Suppressor macrophage treated with lipopolysaccharide for 1 hour (primary cell): ENCODE data around the gene ZBTB32.

Experiments used
- DNase-seq, 3 donors: peaks; one replicate each; pipeline ENCODE4 v3.0.0-alpha.2; 2020 to 2022

The ZBTB32 gene

DNA sequence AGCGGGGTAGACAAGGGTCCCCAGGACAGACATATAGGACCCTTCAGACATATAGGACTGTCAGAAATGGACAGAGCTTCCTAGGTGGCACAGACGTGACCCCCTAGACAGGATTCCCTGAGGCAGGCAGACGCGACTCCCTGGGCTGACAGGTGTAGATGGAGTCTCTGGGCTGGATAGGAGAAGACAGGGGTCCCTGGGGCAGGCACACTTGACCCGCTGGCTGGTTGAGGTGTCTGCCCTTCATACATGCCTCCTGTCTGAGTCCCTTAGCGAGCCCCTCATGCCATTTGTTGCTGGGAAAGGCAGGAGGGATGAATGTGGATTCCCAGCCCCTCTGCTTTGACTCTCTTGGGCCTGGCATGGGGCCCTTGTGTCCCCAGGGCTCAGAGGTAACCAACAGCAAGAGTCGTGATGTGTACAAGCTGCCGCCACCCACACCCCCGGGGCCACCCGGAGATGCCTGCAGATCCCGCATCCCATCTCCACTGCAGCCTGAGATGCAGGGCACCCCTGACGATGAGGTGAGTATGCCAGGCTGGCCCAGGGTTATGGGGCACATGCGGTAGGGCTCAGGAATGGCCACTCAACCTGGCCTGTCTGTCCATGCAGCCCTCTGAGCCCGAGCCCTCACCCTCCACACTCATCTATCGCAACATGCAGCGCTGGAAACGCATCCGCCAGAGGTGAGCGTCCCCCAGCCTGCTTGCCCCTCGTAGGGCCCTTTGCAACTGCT, 49.4 kb downstream of the ZBTB32 start:
- no peak for DNase-seq

DNA sequence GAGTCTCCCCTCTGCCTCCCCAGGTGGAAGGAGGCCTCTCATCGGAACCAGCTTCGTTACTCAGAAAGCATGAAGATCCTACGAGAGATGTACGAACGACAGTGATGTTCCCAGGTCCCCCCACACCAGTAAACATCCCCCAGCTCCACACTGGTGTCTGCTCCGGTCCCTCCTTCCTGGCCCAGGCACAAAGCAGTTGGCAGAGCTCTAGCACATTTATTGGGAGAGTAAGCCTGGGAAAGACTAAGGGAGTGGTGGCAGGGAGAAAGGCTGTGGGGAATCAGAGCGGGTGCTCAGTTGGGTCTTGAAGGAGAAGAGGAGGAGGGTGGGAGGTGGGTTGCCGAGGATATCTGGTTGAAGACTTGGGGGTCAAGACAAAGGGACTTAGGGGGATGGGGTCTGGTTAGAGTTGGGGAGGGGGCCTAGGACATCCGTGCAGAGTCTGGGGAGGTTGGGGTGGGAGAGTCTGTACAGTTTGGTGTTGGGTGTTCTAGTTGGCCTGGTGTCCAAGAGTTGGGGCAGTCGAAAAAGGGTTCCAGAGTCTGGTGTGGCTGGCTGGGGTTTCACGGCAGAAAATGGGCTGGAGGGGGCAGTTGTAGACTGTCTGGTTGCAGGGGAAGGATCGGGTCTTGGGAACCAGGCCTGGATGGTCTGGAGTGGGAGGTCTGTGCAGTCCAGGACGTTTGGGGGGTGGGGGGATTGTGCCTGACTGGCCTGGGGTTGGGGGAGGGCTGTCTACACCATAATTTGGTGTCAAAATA, 50.2 kb downstream of the ZBTB32 start:
- no peak for DNase-seq

DNA sequence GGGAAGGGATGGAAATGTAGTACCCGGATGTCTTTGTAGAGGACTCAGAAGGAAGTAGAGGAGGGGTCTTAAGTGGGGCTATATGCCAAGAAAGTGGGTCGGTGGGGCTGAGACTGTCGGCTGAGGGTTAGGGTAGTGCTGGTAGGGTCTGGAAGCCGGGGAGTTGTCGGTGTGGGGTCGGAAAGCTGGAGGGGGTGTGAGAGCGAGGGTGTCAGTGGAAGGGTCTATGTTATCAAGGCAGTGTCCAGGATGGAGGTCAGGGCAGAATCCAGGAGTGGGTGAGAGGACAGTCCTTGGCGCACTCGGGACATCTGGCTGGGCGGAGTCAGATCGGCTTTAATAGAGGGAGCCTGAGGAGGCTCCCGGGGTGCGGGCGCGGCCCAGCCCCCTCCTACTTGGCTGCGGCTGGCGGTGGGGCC, 50.8 kb downstream of the ZBTB32 start:
- no peak for DNase-seq

DNA sequence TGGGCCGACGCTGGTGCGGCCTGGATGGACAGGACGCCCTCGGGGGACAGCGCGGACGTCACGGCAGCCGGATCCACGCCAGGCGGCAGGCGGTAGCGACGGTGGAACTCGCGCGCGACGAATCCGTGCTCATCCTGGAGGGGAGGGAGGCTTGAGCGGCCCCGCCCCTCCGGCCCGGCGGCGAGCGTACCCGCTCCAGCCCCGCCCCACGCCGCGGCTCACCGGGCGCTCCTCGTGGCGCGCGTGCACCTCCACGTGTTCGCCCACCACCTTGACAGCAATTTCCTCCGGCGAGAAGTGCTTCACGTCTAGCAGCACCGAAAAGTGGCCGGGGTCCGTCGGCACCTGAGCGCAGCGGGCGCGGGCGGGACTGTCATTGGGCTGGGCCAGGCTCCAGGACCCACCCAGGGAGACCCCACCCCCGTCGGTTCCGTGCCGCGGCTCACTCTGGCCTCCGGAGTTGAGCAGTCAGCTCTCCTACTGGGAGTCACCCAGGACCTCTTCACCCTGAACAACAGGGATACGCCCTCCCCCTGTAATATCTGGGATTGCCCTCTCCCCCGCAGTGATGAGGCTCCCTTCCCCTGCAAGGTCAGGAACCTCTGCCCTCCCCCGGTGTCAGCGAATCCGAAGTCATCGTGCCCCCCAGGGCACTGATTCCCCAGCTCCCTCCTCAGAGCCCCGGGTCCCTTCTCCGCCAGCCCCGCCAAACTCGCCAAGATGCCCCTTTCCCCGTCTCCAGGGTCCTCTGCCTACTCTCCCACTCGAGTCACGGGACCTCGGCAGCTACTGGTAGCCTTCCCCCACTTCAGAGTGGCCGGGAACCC, 51.4 kb downstream of the ZBTB32 start:
- peak in 1 of 3 donors; percentile 47 for DNase-seq

DNA sequence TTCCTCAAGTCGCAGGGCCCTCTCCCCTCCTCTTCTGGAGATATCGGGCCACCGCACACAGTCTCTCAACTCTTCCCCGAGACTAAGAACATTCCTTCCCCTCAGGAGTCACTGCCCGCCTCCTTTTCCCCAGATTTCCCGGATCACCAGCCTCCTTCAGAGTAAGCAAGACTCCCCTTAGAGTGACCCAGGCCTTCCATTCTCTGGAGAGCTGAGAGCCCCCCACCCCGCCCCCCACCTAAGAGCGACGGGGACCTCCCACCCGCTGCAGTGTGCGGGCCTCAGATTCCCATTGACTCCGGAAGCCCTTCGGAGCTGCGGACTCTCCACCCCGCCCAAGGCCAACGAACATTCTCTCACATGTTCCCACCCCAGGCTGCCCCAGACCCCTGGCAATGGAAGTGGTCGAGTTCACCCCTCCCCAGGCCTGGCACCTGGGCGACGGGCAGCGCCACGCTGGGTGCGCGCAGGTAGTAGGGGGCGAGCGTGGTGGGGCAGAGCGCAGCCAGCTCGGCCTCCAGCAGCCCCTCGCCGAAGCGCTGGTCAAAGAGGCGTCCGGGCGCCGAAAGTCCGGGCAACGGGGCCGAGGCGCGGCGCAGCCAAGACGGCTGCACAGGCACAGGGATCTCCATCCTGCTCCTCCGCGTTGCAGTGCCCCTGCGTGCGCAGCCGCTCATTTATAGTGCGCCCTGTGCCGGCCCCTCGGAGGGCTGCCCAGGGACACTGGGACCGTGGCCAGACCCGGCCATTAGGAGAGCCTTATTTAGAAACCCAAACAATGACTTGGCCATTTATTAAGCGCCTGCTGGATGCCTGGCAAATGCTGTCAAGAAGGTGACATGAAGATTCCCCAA, 52.2 kb downstream of the ZBTB32 start, which contains the start of gene HSPB6:
Gene HSPB6 (minus strand): TSS at position 653 of the 854 bp plus-strand sequence. CDS start 21 bp downstream, at position 632.
- no peak for DNase-seq

DNA sequence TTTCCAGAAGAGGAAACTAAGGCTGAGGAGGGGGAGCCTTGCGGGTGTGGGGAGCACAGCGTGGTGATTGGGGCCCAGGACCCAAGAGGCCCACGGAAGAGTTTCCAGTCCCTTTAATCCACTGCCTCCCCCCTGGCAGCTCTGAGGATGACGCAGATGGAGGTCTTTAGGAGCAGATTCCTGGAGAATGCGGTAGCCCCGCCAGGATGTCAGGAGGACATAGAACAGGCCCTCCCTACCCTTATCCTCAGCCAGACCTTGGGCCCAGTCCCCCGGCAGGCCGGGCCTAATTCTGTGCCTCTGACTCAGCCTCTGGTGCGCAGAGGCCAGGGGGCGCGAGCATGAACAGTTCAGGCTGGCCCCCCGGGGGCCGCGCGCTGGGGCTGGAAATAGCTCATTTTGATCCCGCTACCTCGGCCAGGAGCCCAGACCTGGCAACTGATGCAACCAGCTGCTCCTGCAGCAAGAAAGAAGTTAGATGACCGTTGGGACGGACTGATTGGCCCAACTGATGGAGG, 52.9 kb downstream of the ZBTB32 start:
- DNase-seq, result peak; percentile 34 to 50 (median 37)

DNA sequence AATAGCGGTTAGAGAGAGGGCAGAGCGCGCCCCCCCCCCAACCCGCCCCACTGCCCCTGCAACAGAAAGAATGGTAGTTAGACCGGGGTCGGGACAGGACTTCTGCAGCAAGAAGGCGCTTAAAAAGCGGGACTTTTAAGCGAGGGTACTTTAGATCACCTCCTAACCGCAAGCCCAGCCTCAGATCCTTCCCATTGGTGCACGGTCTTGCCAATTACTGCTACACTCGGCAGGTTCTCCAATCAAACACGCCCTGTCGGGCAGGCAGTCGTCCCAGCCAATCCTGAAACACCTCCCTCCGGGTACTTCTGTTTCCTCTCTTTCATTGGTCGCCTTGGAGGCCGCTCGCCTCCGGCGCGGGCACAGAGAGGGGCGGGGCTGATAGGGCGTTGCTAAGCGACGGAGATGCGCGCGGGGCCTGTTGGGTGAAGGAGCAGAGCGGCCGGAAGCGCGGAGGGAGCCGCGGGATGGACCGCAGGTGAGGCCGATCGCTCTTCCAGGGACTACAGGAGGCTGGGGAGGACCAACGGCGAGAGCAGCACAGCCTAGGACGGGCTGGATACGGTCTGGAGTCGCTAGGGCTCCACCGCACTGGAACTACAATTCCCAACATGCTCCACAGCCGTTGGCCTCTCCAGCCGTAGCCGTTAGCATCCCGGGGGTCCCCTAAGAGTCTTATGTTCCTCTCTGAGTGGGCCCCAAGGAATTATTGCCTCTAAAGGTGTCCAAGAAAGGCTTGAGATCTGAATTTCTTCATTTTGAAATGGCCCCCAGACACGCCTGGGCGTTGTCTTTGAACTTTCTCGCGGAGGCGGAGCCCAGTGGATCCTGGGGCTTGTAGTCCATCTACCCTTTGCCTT, 53.6 kb downstream of the ZBTB32 start, which contains the start of gene PROSER3:
Gene PROSER3 (plus strand): TSS at position 428 of the 860 bp plus-strand sequence. CDS start 40 bp downstream, at position 468.
- DNase-seq, result peak; percentile 98 to 99 (median 99)

DNA sequence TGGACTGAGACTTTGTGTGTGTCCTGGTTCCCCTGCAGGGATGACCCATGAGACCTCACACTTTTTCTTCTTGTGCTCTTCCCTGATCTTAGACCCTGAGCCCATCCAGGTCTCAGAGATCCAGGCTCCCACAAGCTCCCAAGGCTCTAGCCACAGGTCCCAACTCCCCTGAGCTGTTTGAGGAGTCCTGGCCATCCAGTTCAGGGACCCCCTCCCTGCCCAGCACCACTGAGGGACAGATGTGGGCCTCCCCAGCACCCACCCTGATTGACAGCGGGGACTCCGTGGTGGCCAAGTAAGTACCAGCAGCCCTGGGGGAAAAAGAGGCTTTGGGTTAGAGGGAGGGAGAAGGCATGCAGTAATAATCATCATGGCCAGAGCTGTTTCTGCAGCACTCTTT, 55.3 kb downstream of the ZBTB32 start:
- DNase-seq, result no peak

DNA sequence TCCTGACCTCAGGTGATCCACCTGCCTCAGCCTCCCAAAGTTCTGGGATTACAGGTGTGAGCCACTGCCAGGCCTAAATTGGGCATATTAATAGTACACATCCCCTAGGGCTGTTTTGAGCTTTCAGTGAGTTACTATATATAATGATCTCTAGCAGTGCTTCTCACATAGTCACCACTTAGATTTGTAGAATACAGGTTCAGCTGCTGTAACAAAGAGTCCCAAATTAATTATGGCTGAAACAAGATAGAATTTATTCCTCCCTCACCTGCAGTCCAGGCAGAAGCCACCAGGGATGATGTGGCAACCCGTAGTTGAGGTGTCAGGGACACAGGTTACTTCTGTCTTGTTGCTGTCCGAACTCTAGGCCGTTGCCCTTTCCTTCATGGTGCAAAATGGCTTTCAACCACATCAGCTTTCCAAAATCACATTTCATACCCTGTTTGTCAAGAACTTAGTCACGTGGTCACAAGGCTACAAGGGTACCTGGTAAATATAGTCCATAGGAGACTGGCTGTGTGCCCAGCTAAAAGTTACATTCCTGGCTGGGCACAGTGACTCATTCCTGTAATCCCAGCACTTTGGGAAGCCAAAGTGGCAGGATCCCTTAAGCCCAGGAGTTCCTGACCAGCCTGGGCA, 56.5 kb downstream of the ZBTB32 start:
- no peak for DNase-seq

DNA sequence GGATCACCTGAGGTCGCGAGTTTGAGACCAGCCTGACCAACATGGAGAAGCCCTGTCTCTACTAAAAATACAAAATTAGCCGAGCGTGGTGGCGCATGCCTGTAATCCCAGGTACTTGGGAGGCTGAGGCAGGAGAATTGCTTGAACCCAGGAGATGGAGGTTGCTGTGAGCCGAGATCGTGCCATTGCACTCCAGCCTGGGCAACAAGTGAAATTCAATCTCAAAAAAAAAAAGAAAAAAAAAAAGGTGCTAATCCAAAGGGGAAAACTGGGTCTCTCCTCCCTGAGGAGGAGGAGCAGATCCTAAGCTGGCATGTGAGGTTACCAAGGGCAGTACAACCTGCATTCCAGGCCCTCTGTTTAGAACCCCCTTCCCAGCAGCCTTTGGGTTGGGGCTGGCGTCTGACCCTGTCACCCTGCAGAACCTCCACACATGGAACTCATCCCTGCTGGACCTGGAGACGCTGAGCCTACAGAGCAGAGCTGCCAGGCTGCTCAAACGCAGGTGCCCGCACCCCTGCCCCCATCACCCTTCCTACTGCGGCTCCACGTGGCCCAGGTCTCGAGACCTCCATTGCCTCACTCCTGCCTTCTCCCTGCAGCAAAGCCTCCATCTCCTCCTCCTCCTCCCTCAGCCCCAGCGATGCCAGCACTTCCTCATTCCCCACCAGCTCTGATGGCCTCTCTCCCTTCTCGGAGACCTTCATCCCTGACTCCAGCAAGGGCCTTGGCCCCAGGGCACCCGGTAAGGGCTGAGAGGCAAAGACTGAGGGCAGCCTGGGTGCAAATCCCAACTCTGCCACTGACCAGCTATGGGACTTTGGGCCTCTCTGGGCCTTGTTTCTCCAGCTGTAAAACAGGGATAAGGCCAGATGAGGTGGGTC, 60.3 kb downstream of the ZBTB32 start:
- no peak for DNase-seq
